ENCODE data around the gene EIF3B.
"Not testable (repeated sequence)": the region's sequence is repeated elsewhere in the genome, so short reads cannot be mapped to it uniquely, and the experiment has no call there.

Gene EIF3B

DNA sequence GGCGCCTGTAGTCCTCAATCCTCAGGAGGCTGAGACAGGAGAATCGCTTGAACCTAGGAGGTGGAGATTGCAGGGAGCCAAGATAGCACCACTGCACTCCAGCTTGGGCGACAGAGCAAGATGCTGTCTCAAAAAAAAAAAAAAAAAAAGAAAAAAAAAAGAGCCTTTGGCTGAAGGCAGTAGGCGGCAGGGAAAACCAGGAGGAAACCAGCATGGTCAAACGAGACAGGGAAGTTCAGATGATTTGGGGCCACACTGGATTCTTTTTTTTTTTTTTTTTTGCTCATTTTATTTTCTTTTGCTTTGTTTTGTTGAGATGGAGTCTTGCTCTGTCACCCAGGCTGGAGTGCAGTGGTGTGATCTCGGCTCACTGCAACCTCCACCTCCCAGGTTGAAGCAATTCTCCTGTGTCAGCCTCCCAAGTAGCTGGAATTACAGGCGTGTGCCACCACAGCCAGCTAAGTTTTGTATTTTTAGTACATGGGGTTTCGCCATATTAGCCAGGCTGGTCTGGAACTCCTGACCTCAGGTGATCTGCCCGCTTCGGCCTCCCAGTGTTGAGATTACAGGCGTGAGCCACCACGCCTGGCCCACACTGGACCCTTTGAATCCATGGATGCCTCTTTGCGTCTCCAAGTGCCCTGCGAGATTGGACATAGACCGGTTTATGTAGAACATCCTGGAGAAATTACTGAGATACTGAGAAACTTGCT is 7.1 kb upstream of the EIF3B start:
- DNase-seq (ENCODE audit: low read depth in 2 of 2), result not testable (repeated sequence)

DNA sequence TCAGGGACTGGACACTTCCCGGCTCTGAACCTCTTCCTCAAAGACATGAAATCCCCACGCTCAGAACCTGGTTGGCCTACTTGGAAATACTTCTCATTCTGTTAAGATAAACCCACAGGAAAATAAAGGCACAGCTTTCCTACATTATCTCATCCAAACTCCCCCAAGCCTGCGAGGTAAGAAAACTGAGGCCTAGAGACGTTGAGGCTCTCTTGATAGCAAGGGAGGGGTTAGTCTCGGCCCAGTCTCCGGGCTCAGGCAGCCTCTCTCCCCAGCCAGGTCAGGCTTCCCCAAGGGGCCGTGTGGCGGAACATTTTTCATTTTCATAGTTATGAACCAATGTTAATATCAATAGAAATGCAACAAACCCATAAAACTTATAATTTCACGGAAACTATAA is 4.6 kb upstream of the EIF3B start:
- no peak for DNase-seq (ENCODE audit: low read depth in 2 of 2)

DNA sequence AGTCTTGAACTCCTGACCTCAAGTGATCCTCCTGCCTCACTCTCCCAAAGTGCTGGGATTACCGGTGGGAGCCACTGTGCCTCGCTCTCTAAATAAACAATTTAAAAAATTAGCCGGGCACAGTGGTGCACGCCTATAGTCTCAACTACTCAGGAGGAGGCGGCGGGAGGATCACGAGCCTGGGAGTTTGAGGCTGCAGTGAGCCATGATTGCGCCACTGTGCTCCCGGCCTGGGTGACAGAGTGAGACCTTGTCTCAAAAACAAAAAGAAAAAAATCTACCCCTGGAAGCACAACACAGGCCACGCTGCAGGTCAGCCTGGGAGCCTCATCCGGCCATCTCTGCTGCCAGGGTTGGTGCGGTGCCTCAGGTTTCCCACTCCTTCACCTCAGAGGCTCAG is 3.8 kb upstream of the EIF3B start:
- DNase-seq (ENCODE audit: low read depth in 2 of 2), result no peak

DNA sequence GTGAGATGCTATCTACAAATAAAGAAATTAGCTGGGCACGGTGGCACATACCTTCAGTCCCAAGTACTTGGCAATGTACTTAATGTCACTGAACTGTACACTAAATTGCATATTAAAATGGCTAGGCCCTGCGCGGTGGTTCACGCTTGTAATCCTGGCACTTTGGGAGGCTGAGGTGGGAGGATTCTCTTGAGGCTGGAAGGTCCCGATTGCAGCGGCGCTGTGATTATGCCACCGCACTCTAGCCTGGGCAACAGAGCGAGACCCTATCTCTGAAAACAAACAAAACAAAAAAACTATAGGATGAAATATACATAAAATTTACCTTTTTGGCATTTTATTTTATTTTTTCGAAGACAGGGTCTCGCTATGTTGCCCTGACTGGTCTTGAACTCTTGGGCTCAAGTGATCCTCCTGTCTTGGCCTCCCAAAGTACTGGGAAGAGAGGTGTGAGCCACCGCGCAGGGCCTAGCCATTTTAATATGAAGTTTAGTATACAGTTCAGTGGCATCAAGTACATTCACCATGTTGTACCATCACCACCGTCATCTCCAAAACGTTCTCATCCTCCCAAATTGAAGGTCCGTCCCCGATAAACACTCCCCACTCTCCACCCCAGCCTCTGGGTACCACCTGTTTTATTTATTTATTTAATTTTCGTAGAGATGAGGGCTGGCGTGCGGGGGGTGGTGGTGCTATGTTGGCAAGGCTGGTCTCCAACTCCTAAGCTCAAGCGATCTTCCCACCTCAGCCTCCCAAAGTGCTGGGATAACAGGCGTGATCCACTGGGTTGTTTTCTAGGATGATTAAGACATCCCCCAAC is 1.3 kb upstream of the EIF3B start:
- no peak for DNase-seq (ENCODE audit: low read depth in 2 of 2)

DNA sequence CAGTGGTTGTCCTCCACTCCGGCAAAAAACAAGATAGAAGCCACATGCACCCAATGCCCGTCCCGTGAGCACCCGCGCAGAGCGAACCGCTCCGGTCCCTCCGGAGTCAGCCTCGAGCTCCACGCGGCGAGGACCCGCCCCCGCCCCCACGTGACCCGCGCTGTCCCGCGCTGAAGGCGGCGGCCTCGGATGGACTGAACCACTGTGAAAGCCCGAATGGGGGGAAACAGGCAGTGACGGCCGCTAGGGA is 766 bp upstream of the EIF3B start:
- peak; percentile 83 to 84 for DNase-seq (ENCODE audit: low read depth in 2 of 2)

GRCh38 chr7:2354939-2355704 is 495 bp downstream of the EIF3B start:
- no peak for DNase-seq (ENCODE audit: low read depth in 2 of 2)

DNA sequence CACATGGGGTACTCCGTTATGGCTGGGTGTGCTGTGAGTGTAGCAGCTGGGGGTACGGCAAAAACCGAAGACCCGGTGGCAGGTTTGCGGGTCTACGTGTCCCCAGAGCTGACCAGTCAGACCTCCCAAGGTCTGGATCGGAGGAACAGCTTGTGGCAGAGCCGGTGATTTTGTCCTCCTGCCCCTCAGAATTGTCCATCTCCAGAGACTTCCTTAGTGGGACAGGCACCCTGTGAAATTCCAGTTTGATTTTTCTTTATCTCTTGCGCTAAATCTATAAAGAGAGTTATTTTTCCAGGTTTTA is 1.0 kb downstream of the EIF3B start:
- DNase-seq (ENCODE audit: low read depth in 2 of 2), result no peak

GRCh38 chr7:2357165-2357564 is 2.5 kb downstream of the EIF3B start:
- DNase-seq (ENCODE audit: low read depth in 2 of 2), result no peak

DNA sequence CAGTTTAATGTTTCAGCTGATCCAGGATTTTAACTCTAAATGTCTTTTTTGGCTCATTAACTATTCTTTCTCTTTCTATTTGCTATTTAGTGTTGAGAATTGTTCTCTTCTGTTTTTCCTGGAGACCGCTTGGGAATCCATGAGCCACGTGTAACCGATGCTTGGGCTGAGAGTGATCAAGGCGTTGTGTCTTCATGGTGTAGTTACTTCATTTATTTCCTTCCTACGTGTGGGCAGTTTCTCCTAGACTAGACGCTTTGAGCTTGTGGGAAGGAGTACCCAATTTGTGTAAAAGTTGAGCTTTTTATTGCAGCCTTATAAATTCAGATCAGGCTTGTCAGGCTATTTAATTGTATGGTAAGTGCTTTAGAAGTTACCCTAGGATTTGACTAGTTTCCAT is 2.9 kb downstream of the EIF3B start:
- no peak for DNase-seq (ENCODE audit: low read depth in 2 of 2)

DNA sequence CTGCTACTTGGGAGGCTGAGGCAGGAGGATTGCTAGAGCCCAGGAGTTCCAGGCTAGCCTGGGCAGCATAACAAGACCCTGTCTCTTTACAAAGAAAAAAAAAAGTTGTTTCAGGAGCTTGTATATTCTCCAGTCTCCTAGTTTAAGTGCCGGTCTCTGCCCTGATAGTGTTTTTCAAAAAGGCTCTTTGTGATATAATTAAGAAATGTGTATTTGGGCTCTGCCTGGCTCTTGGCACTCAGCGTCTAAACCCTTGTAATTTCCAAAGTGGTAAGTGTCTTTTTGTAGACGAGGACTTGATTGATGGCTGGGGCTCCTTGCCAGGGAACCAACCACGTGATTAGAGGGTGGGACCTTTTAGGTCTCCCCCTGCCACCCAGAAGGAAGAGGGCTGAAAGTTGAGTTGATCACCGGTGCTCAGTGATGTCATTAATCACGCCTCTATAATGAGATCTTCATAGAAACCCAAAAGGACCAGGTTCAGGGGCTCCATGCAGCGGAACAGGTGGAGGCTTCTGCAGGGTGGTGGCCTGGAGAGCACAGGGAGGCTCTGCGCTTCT is 4.4 kb downstream of the EIF3B start:
- DNase-seq (ENCODE audit: low read depth in 2 of 2), result no peak

- DNase-seq (ENCODE audit: low read depth in 2 of 2), result no peak
These were observed 5.0 kb downstream of the EIF3B start for GRCh38 chr7:2359610-2360009.

DNA sequence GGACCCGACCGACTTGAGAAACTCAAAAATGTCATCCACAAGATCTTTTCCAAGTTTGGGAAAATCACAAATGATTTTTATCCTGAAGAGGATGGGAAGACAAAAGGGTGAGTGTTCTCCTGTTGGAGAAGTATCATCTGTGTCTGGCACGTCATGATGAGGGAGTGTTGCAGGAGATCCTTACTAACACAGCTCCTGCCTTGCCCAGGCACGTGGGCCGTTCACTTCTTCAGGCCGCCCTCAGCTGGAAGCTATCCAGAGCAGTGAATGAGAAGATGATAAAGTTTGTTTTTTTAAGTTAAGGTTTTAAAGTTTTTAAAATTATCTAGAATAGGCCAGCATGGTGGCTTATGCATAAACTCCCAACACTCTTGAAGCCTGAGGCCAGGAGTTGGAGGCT is 6.2 kb downstream of the EIF3B start:
- no peak for DNase-seq (ENCODE audit: low read depth in 2 of 2)

GRCh38 chr7:2362385-2363088 is 7.9 kb downstream of the EIF3B start:
- DNase-seq (ENCODE audit: low read depth in 2 of 2), result no peak

DNA sequence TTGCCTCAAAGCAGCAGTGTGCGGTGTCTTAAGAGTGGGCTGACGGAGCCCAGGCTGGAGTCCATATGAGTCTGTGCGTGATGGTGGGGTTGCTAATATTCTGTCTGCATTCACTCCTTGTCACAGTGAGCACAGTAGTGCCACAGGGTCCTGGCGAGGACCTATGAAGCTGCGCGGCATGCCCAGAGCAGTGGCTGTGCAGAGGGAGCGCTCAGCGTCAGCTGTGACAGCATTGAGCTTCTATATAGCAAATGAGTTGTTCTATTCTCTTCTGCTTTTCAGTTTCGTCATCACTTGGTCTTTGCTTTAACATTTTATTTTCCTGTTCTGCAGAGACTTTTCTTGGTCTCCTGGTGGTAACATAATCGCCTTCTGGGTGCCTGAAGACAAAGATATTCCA is 14.5 kb downstream of the EIF3B start:
- no peak for DNase-seq (ENCODE audit: low read depth in 2 of 2)

GRCh38 chr7:2371329-2371728 is 16.7 kb downstream of the EIF3B start:
- no peak for DNase-seq (ENCODE audit: low read depth in 2 of 2)

DNA sequence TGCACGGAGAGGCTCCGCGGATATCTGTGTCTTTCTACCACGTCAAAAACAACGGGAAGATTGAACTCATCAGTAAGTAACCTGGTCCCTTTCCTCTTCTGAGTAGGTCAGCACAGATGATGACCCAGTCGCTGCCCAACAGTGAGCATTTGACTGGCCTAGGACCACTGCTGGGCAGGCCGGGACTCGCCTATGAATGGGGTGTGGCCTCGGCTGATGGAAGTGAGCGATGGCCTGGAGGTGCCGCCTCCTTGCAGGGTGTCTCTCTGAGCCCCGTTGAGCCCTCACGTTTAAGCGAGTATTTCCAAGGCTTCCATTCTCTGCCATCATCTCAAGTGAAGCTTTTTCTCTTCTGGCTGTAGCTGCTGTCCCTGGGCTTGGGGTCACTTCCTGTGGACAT is 18.1 kb downstream of the EIF3B start:
- no peak for DNase-seq (ENCODE audit: low read depth in 2 of 2)

GRCh38 chr7:2373124-2373556 is 18.5 kb downstream of the EIF3B start:
- DNase-seq (ENCODE audit: low read depth in 2 of 2), result no peak

DNA sequence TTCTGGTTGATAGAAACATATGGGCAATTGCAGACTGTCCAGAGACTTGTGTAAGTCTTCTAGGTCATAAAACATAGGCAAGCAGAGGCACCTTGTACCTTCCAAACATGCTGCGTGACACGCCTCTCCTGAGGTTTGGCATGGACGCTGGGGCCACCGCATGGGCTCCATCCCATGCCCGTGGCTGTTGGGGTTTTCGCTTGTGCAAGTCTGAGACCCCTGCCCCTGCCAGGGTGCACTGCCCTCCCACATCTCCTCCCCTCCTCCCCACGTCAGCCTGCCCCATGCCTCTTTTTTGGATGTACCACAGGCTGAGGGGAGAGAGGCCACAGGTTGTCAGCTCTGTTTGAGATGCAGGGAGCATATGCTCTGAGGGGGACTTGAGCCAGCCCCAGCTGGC is 19.0 kb downstream of the EIF3B start:
- no peak for DNase-seq (ENCODE audit: low read depth in 2 of 2)

DNA sequence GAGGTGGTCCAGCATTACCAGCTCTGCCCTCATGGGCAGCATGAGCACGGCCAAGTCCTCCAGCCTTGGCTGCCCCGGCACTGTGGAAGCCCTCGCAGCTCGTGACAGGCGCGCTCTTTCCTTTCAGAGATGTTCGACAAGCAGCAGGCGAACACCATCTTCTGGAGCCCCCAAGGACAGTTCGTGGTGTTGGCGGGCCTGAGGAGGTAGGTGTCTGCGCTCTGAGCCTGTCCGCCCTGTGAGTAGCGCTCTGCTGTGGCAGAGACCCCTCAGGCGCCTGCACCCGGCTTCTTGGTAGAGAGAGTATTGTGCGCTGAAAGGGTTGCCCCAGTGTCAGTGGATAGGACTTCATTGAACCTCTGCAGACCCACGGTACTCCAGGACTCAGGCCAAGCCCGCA is 19.8 kb downstream of the EIF3B start:
- DNase-seq (ENCODE audit: low read depth in 2 of 2), result no peak

- DNase-seq (ENCODE audit: low read depth in 2 of 2), result no peak
These were observed 20.5 kb downstream of the EIF3B start for GRCh38 chr7:2374830-2375728.
